PFSK-1 (cell line): ENCODE data around the gene FABP1.

Experiments used
- POLR2AphosphoS5 ChIP-seq: IDR thresholded peaks from 2 replicates; pipeline ENCODE4 v1.6.1; 2012; ENCODE audit warnings: low read depth, mild to moderate bottlenecking, control low read depth, low read length, moderate library complexity
- REST ChIP-seq, 2 experiments: IDR thresholded peaks; 2 replicates each; pipeline versions ENCODE4 v1.6.1 to v1.8.0; 2011 to 2012; ENCODE audit warnings: low read depth in 2 of 2, low read length in 2 of 2, control low read depth in 1 of 2, inconsistent platforms in 1 of 2, mild to moderate bottlenecking in 1 of 2, moderate library complexity in 1 of 2; ENCODE audit not compliant: insufficient read depth in 1 of 2
- SIN3A ChIP-seq: IDR thresholded peaks from 2 replicates; pipeline ENCODE4 v1.6.1; 2012; ENCODE audit warnings: mild to moderate bottlenecking, low read length, moderate library complexity, borderline replicate concordance; ENCODE audit not compliant: insufficient read depth
- TAF1 ChIP-seq: IDR thresholded peaks from 2 replicates; pipeline ENCODE4 v1.6.1; 2012; ENCODE audit warnings: low read length, control low read depth, borderline replicate concordance; ENCODE audit not compliant: insufficient read depth

GRCh38 chr2:88121678-88122077 is 6.2 kb downstream of the FABP1 start:
- TF ChIP-seq POLR2AphosphoS5, result no peak
- no peak for TF ChIP-seq REST (IDR thresholded peaks at IDR 0.05; ENCODE audit: insufficient read depth in 1 of 2, low read depth in 2 of 2, low read length in 2 of 2)
- no peak for TF ChIP-seq SIN3A
- no peak for TF ChIP-seq TAF1
